ENCODE data around the gene SOX5. TPM values are rescaled to one million over a fixed set of nuclear protein-coding genes. Genes with fewer than 3 reads are reported as not detected.
"Not testable (repeated sequence)": the region's sequence is repeated elsewhere in the genome, so short reads cannot be mapped to it uniquely, and the experiment has no call there.

SOX5 gene
- total and polyA plus RNA-seq, 2 donors (not counting 1 experiment from before 2014, with no cell fraction given) = 3.9 to 17.2 TPM

GRCh38 chr12:23830210-23830609, 119.3 kb downstream of the SOX5 start:
- Histone ChIP-seq H2AFZ (ENCODE audit: insufficient read depth, low read depth, low read length, poor library complexity, severe bottlenecking) (no peak overlapping the region), H3K27ac (ENCODE audit: low read length in 2 of 2) (no peak overlapping the region), H3K9me3 (ENCODE audit: control extremely low read depth in 1 of 3, control insufficient read depth in 2 of 3, insufficient read depth in 1 of 3, low read length in 2 of 3) (no peaks in the 10 kb centered on the region), H3K27me3 (replicated peaks in 1 of 4; ENCODE audit: control extremely low read depth in 1 of 4, control insufficient read depth in 3 of 4, insufficient read depth in 4 of 4, low read length in 3 of 4) (no peaks in the 10 kb centered on the region), H3K4me1 (ENCODE audit: control insufficient read depth in 2 of 2, insufficient read depth in 2 of 2, low read length in 2 of 2) (peaks cover 0 to 3% of the 10 kb centered on the region in 2 donors), H3K4me3 (ENCODE audit: control extremely low read depth in 1 of 5, extremely low read depth in 1 of 5, insufficient read depth in 1 of 5, low read depth in 2 of 5, low read length in 4 of 5) (no peak overlapping the region), H3K9ac (ENCODE audit: low read length) (no peak overlapping the region), H3K36me3 (replicated peaks in 1 of 2; ENCODE audit: control extremely low read depth in 1 of 2, control insufficient read depth in 1 of 2, extremely low read depth in 1 of 2, insufficient read depth in 2 of 2, low read length in 1 of 2) (no peaks in the 10 kb centered on the region), H3K79me2 (ENCODE audit: control insufficient read depth, insufficient read depth, low read length) (no peaks in the 10 kb centered on the region), H4K20me1 (ENCODE audit: control insufficient read depth, insufficient read depth, low read length, poor library complexity, severe bottlenecking) (no peaks in the 10 kb centered on the region), H3K4me2 (replicated peaks; ENCODE audit: low read depth, low read length, poor library complexity, severe bottlenecking) (no peak overlapping the region)
- peaks cover 8% of the 10 kb centered on the region for H3K4me1 Mint-ChIP-seq
- TF ChIP-seq EZH2 (IDR thresholded peaks at IDR 0.05; ENCODE audit: borderline replicate concordance, insufficient read depth, low read depth, low read length, poor library complexity, severe bottlenecking) (no peak), CTCF (IDR thresholded peaks at IDR 0.05) (no peak)
- no peaks in the 10 kb centered on the region for H3K9me3 Mint-ChIP-seq (ENCODE audit: insufficient read depth)
- H3K4me3 Mint-ChIP-seq = no peak overlapping the region
- DNase-seq = no peak
- 100% methylated on average over 2 of the region's 2 CpGs for WGBS (ENCODE audit: insufficient coverage)
- H3K27ac Mint-ChIP-seq = no peak overlapping the region
- intact Hi-C loops (cut with micrococcal nuclease) = no loop called here
- H3K27me3 Mint-ChIP-seq = no peaks in the 10 kb centered on the region
- CTCF ChIA-PET = no interaction called here
- ATAC-seq (ENCODE audit: low read depth) = no peak
- POLR2A ChIA-PET = no interaction called here

- H2AFZ ChIP-seq (ENCODE audit: insufficient read depth, low read depth, low read length, poor library complexity, severe bottlenecking) = no peak overlapping the region
- TF ChIP-seq EZH2 (IDR thresholded peaks at IDR 0.05; ENCODE audit: borderline replicate concordance, insufficient read depth, low read depth, low read length, poor library complexity, severe bottlenecking) (no peak), CTCF (IDR thresholded peaks at IDR 0.05) (no peak)
- H3K36me3 ChIP-seq (replicated peaks in 1 of 2; ENCODE audit: control extremely low read depth in 1 of 2, control insufficient read depth in 1 of 2, extremely low read depth in 1 of 2, insufficient read depth in 2 of 2, low read length in 1 of 2) = no peaks in the 10 kb centered on the region
- no peak overlapping the region for H3K27ac Mint-ChIP-seq
- no peaks in the 10 kb centered on the region for H3K27me3 ChIP-seq (replicated peaks in 1 of 4; ENCODE audit: control extremely low read depth in 1 of 4, control insufficient read depth in 3 of 4, insufficient read depth in 4 of 4, low read length in 3 of 4)
- CTCF ChIA-PET = no interaction called here
- WGBS (ENCODE audit: insufficient coverage) = 100% methylated on average over 2 of the region's 2 CpGs
- no peak overlapping the region for H3K9ac ChIP-seq (ENCODE audit: low read length)
- ATAC-seq (ENCODE audit: low read depth) (no peak), DNase-seq (no peak)
- H3K4me3 Mint-ChIP-seq = no peak overlapping the region
- H4K20me1 ChIP-seq (ENCODE audit: control insufficient read depth, insufficient read depth, low read length, poor library complexity, severe bottlenecking) = no peaks in the 10 kb centered on the region
- H3K9me3 Mint-ChIP-seq (ENCODE audit: insufficient read depth) = no peaks in the 10 kb centered on the region
- no peaks in the 10 kb centered on the region for H3K27me3 Mint-ChIP-seq
- H3K27ac ChIP-seq (ENCODE audit: low read length in 2 of 2) = no peak overlapping the region
- intact Hi-C loops (cut with micrococcal nuclease) = no loop called here
- H3K79me2 ChIP-seq (ENCODE audit: control insufficient read depth, insufficient read depth, low read length) = no peaks in the 10 kb centered on the region
- no peak overlapping the region for H3K4me3 ChIP-seq (ENCODE audit: control extremely low read depth in 1 of 5, extremely low read depth in 1 of 5, insufficient read depth in 1 of 5, low read depth in 2 of 5, low read length in 4 of 5)
- peaks cover 0 to 3% of the 10 kb centered on the region in 2 donors for H3K4me1 ChIP-seq (ENCODE audit: control insufficient read depth in 2 of 2, insufficient read depth in 2 of 2, low read length in 2 of 2)
- peaks cover 8% of the 10 kb centered on the region for H3K4me1 Mint-ChIP-seq
- H3K4me2 ChIP-seq (replicated peaks; ENCODE audit: low read depth, low read length, poor library complexity, severe bottlenecking) = no peak overlapping the region
- POLR2A ChIA-PET = no interaction called here
- peaks cover 0 to 6% (median 0%) of the 10 kb centered on the region in 3 donors for H3K9me3 ChIP-seq (ENCODE audit: control extremely low read depth in 1 of 3, control insufficient read depth in 2 of 3, insufficient read depth in 1 of 3, low read length in 2 of 3)
Observed at GRCh38 chr12:23827353-23827752, 122.1 kb downstream of the SOX5 start.

GRCh38 chr12:23825124-23825523, 124.3 kb downstream of the SOX5 start:
- DNase-seq; H2AFZ ChIP-seq (ENCODE audit: insufficient read depth, low read depth, low read length, poor library complexity, severe bottlenecking); H3K36me3 ChIP-seq (replicated peaks in 1 of 2; ENCODE audit: control extremely low read depth in 1 of 2, control insufficient read depth in 1 of 2, extremely low read depth in 1 of 2, insufficient read depth in 2 of 2, low read length in 1 of 2); H3K79me2 ChIP-seq (ENCODE audit: control insufficient read depth, insufficient read depth, low read length); H3K27ac Mint-ChIP-seq; H3K9me3 ChIP-seq (ENCODE audit: control extremely low read depth in 1 of 3, control insufficient read depth in 2 of 3, insufficient read depth in 1 of 3, low read length in 2 of 3); H3K4me1 Mint-ChIP-seq; intact Hi-C loops (cut with micrococcal nuclease); POLR2A ChIA-PET; CTCF ChIA-PET; H3K4me1 ChIP-seq (ENCODE audit: control insufficient read depth in 2 of 2, insufficient read depth in 2 of 2, low read length in 2 of 2); H3K9ac ChIP-seq (ENCODE audit: low read length); H3K4me3 Mint-ChIP-seq; H4K20me1 ChIP-seq (ENCODE audit: control insufficient read depth, insufficient read depth, low read length, poor library complexity, severe bottlenecking); ATAC-seq (ENCODE audit: low read depth); H3K27me3 ChIP-seq (replicated peaks in 1 of 4; ENCODE audit: control extremely low read depth in 1 of 4, control insufficient read depth in 3 of 4, insufficient read depth in 4 of 4, low read length in 3 of 4); H3K27me3 Mint-ChIP-seq; H3K27ac ChIP-seq (ENCODE audit: low read length in 2 of 2); H3K9me3 Mint-ChIP-seq (ENCODE audit: insufficient read depth); H3K4me3 ChIP-seq (ENCODE audit: control extremely low read depth in 1 of 5, extremely low read depth in 1 of 5, insufficient read depth in 1 of 5, low read depth in 2 of 5, low read length in 4 of 5); H3K4me2 ChIP-seq (replicated peaks; ENCODE audit: low read depth, low read length, poor library complexity, severe bottlenecking): not testable (repeated sequence)
- WGBS (ENCODE audit: insufficient coverage) = 97% methylated on average over 9 of the region's 11 CpGs

All from B cell (primary cell).